Astrocyte of the spinal cord (primary cell): ENCODE measurements around the gene DPEP1.

Source experiments
- DNase-seq: peaks from one replicate; pipeline ENCODE4 v3.0.0; 2011; ENCODE audit warnings: low read depth, low spot score
- H3K4me3 ChIP-seq: 2 replicates; pipeline ENCODE4 v1.5.1; 2011; ENCODE audit warnings: low read depth, mild to moderate bottlenecking, low read length, moderate library complexity
- CTCF ChIP-seq: IDR thresholded peaks from 2 replicates; pipeline ENCODE4 v1.5.1; 2012; ENCODE audit warnings: low read depth, mild to moderate bottlenecking, low read length, inconsistent platforms
- in situ Hi-C: cut with HindIII; loops from 2 replicates; pipeline ENCODE4 v1.10.0; 2017; ENCODE audit warnings: low sequenced_read_pairs

Gene DPEP1

GRCh38 chr16:89613231-89613953 lies at the start of gene DPEP1:
TSS of gene DPEP1 (plus strand) at chr16:89613642. CDS start at chr16:89630411, 16,769 bp downstream.
- no peak for TF ChIP-seq CTCF
- H3K4me3 ChIP-seq: no peak within 1 kb of the TSS
- no peak for DNase-seq
- in situ Hi-C loops: no loop called here

- no peak for DNase-seq
- in situ Hi-C loops: no loop called here
- no peak for TF ChIP-seq CTCF
- H3K4me3 ChIP-seq: no peak overlapping the region
Observed at GRCh38 chr16:89564476-89565255, 48.8 kb upstream of the DPEP1 start.

- H3K4me3 ChIP-seq: no peak overlapping the region
- TF ChIP-seq CTCF: no peak
- in situ Hi-C loops: no loop called here
- DNase-seq: no peak
Observed at GRCh38 chr16:89565256-89565505, 48.3 kb upstream of the DPEP1 start.

GRCh38 chr16:89565506-89566372 lies 47.7 kb upstream of the DPEP1 start:
- DNase-seq: peak; percentile 43
- TF ChIP-seq CTCF: peak; percentile 72
- H3K4me3 ChIP-seq: peak overlapping the region; percentile 12
- in situ Hi-C loops: no loop called here

GRCh38 chr16:89567656-89568594 lies 45.5 kb upstream of the DPEP1 start:
- TF ChIP-seq CTCF: no peak
- in situ Hi-C loops: no loop called here
- no peak for DNase-seq
- H3K4me3 ChIP-seq: no peak overlapping the region
